ENCODE data around the gene LGI1. TPM values are rescaled to one million over a fixed set of nuclear protein-coding genes. Genes with fewer than 3 reads are reported as not detected.

The LGI1 gene
- total RNA-seq, 1 experiment from 2014 or later: not detected

DNA sequence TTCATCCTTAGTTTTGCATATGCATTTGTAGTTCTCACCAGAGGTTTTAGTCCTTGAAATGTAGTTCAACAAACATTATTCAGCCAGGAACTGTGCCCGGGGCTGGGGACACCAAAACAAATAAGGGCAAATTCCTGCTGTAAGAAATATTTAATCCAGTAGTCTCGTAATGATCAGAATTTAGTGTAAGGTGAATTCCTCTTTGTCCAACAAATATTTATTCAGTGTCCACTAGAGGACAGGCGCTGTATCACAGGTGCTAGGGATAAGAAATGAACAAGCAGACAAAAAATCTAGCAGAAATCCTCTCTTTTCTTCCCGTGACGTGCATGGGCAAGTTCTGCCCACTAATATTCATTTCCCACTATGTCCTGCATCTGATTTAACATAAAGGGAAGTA is 17.6 kb downstream of the LGI1 start:
- ATAC-seq: no peak
- no peaks in the 10 kb centered on the region for H3K36me3 Mint-ChIP-seq
- POLR2A ChIA-PET: no interaction called here
- H3K27me3 Mint-ChIP-seq (ENCODE audit: low read depth): no peaks in the 10 kb centered on the region; the same call in 1 of the 2 replicates
- no peak overlapping the region for H3K4me3 Mint-ChIP-seq
- no peak overlapping the region for H3K27ac Mint-ChIP-seq
- CTCF ChIA-PET: no interaction called here
- peaks cover 14% of the 10 kb centered on the region for H3K4me1 Mint-ChIP-seq
- TF ChIP-seq JUN (CRISPR knock-in tag; IDR thresholded peaks at IDR 0.05) (no peak), FOXP4 (CRISPR knock-in tag; IDR thresholded peaks at IDR 0.05) (no peak), MXD4 (CRISPR knock-in tag; IDR thresholded peaks at IDR 0.05; ENCODE audit: borderline replicate concordance) (no peak), IRF1 (CRISPR knock-in tag; IDR thresholded peaks at IDR 0.05) (no peak), ZNF263 (CRISPR knock-in tag; IDR thresholded peaks at IDR 0.05; ENCODE audit: low read depth) (no peak), GRHL2 (CRISPR knock-in tag; IDR thresholded peaks at IDR 0.05; ENCODE audit: insufficient replicate concordance, severe bottlenecking) (no peak), HMGXB4 (CRISPR knock-in tag; IDR thresholded peaks at IDR 0.05) (no peak), PRDM15 (CRISPR knock-in tag; IDR thresholded peaks at IDR 0.05) (no peak), RORB (CRISPR knock-in tag; IDR thresholded peaks at IDR 0.05) (no peak), AFF4 (CRISPR knock-in tag; IDR thresholded peaks at IDR 0.05; ENCODE audit: borderline replicate concordance) (no peak), ZNF423 (CRISPR knock-in tag; IDR thresholded peaks at IDR 0.05) (no peak), TP53 (CRISPR knock-in tag; IDR thresholded peaks at IDR 0.05) (no peak)
- TF ChIP-seq, protein P1, sequence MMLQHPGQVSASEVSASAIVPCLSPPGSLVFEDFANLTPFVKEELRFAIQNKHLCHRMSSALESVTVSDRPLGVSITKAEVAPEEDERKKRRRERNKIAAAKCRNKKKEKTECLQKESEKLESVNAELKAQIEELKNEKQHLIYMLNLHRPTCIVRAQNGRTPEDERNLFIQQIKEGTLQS (CRISPR knock-in tag; conservative IDR thresholded peaks at IDR 0.05): no peak
- TF ChIP-seq, protein P2, sequence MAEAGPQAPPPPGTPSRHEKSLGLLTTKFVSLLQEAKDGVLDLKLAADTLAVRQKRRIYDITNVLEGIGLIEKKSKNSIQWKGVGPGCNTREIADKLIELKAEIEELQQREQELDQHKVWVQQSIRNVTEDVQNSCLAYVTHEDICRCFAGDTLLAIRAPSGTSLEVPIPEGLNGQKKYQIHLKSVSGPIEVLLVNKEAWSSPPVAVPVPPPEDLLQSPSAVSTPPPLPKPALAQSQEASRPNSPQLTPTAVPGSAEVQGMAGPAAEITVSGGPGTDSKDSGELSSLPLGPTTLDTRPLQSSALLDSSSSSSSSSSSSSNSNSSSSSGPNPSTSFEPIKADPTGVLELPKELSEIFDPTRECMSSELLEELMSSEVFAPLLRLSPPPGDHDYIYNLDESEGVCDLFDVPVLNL (CRISPR knock-in tag; IDR thresholded peaks at IDR 0.05; ENCODE audit: borderline replicate concordance, low read depth): no peak
- no peak for DNase-seq (ENCODE audit: low spot score)
- no peaks in the 10 kb centered on the region; the same call in 1 of the 2 replicates for H3K9me3 Mint-ChIP-seq
